GM12891 (cell line): ENCODE results near the gene MBD6.

Experiments used
- POLR2A ChIP-seq: IDR thresholded peaks from 2 replicates; pipeline ENCODE4 v1.6.1; 2011; ENCODE audit warnings: low read depth, low read length, control low read depth
- POLR2AphosphoS5 ChIP-seq: IDR thresholded peaks from 2 replicates; pipeline ENCODE4 v1.6.1; 2011; ENCODE audit warnings: low read depth, low read length, control low read depth
- SPI1 ChIP-seq: IDR thresholded peaks from 2 replicates; pipeline ENCODE4 v1.6.1; 2011; ENCODE audit warnings: low read depth, low read length, control low read depth
- TAF1 ChIP-seq: IDR thresholded peaks from 2 replicates; pipeline ENCODE4 v1.6.1; 2011; ENCODE audit warnings: low read depth, low read length, control low read depth

DNA sequence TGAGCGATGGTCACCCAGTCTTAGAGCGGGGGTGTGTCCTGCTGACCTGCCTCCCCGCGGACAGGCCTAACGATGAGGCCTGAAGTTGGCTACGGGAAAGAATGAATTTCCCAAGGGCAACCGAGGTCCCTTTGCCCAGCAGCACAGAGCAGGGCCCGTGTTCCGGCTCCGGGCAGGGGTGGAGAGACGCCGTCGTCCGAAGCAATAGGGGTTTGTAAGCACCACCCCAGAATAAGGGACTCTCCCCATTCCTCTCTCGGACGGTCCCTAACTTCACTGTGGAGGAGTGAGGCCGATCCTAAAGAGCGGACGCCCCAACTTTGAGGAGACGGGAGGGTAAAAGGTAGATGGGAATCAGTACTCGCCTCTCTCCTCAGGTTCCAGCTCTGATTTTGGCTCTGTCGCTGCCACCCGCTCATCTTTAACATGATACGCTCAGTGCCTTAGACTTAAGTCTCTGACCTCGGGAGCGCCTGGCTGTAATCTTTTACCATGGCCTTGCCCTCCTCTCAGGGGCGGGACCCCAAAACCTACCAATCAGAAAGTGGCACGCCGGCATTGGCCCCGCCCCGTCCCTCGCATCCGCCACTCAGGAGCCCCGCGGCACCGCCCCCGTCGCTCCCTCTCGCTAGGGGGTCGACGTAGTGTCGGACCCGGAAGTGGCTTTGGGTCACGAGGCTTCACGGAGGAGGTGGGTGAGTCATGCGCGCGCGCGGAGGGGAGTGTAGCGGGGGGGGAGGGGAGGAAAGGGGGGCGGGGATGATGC is 2.4 kb upstream of the MBD6 start, which contains the start of gene DDIT3:
- TF ChIP-seq SPI1 (no peak), POLR2AphosphoS5 (peak; percentile 99), POLR2A (peak; percentile 99), TAF1 (peak; percentile 96)
